GM10266 (cell line): ENCODE measurements around the gene RANBP17.

Experiments used
- DNase-seq: peaks from one replicate; pipeline ENCODE4 v3.0.0; 2012; ENCODE audit errors: extremely low spot score
- TF ChIP-seq, protein P1 (sequence below): IDR thresholded peaks from 2 replicates; pipeline ENCODE4 v1.5.1; 2012; ENCODE audit warnings: mild to moderate bottlenecking, low read depth; ENCODE audit not compliant: control insufficient read depth, insufficient read depth; ENCODE audit errors: missing control alignments

The RANBP17 gene

DNA sequence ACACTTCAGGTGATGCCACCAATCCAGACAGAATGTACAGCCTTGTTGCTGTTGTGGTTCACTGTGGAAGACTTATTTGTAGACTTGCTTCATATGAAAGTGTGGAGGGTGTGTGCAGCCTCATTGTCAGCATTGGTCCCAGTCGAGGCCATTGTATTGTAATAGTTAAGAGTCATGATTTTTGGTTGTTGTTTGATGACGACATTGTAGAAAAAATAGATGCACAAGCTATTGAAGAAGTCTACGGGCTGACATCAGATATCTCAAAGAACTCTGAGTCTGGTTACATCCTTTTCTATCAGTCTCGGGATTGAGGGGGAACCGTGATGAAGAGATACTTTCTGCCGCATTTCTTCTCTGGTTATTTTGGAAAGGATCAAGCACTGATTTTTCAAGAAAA is 390.9 kb downstream of the RANBP17 start:
- TF ChIP-seq, protein P1, sequence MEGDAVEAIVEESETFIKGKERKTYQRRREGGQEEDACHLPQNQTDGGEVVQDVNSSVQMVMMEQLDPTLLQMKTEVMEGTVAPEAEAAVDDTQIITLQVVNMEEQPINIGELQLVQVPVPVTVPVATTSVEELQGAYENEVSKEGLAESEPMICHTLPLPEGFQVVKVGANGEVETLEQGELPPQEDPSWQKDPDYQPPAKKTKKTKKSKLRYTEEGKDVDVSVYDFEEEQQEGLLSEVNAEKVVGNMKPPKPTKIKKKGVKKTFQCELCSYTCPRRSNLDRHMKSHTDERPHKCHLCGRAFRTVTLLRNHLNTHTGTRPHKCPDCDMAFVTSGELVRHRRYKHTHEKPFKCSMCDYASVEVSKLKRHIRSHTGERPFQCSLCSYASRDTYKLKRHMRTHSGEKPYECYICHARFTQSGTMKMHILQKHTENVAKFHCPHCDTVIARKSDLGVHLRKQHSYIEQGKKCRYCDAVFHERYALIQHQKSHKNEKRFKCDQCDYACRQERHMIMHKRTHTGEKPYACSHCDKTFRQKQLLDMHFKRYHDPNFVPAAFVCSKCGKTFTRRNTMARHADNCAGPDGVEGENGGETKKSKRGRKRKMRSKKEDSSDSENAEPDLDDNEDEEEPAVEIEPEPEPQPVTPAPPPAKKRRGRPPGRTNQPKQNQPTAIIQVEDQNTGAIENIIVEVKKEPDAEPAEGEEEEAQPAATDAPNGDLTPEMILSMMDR: no peak
- no peak for DNase-seq

DNA sequence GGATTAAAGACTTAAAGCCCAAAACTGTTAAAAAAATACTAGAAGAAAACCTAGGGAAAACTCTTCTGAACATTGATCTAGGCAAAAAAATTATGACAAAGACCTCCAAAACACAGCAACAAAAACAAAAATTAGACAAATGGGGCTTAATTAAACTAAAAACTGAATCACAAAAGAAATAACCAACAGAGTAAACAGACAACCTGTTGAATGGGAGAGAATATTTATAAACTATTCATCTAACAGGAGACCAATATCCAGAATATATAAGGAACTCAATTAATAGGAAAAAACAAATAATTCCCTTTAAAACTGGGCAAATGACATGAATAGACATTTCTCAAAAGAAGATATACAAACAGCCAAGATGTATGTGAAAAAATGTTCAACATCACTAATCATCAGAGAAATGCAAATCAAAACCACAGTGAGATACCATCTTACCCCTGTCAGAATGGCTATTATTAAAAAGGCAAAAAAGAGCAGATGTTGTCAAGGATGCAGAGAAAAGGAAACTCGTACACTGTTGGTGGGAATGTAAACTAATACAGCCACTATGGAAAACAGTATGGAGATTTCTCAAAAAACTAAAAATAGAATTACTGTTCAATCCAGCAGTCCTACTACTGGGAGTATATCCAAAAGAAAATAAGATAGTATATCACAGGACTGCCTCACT is 397.1 kb downstream of the RANBP17 start:
- TF ChIP-seq, protein P1: no peak
- DNase-seq: no peak

- TF ChIP-seq, protein P1: no peak
- DNase-seq: no peak
Observed at GRCh38 chr5:171261361-171261760, 399.5 kb downstream of the RANBP17 start.

DNA sequence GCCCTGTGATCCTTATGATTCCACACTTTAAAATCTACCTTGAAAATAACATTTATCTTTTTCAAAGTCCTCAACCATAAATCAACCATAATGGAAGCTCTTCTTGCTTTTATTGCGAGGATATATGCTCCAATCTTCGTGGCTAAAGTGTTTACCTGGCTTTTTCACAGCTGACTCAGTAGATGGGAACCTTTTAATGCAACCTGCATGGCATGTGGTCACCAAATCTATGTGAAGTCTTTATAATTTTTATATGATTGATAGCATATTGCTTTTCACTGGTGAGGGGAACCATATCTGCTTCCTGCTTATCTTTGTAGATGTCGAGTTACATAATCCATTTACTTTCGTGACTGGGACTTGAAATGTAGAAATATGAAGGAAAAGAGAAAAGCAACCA is 400.1 kb downstream of the RANBP17 start:
- DNase-seq: no peak
- TF ChIP-seq, protein P1: no peak

DNA sequence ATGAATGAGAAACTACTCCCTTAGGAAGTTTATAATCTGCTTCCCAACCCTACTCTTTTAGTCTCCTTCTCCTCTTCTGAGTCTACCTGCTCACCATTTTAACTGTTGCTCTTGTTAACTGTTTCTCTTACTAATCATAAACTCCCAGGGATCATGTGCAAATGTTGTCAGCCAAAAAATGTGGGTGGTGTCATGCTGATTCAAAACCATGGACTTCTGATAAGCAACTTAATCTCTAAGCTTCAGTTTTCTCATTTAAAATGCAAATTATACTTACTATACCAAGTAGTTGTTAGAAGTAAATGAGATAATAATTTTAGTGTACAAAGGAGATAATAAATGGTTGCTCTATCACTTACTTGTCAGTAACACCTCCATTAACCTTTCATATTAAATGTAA is 401.4 kb downstream of the RANBP17 start:
- TF ChIP-seq, protein P1: no peak
- DNase-seq: no peak

GRCh38 chr5:171264843-171265242 is 403.0 kb downstream of the RANBP17 start:
- TF ChIP-seq, protein P1: no peak
- no peak for DNase-seq

DNA sequence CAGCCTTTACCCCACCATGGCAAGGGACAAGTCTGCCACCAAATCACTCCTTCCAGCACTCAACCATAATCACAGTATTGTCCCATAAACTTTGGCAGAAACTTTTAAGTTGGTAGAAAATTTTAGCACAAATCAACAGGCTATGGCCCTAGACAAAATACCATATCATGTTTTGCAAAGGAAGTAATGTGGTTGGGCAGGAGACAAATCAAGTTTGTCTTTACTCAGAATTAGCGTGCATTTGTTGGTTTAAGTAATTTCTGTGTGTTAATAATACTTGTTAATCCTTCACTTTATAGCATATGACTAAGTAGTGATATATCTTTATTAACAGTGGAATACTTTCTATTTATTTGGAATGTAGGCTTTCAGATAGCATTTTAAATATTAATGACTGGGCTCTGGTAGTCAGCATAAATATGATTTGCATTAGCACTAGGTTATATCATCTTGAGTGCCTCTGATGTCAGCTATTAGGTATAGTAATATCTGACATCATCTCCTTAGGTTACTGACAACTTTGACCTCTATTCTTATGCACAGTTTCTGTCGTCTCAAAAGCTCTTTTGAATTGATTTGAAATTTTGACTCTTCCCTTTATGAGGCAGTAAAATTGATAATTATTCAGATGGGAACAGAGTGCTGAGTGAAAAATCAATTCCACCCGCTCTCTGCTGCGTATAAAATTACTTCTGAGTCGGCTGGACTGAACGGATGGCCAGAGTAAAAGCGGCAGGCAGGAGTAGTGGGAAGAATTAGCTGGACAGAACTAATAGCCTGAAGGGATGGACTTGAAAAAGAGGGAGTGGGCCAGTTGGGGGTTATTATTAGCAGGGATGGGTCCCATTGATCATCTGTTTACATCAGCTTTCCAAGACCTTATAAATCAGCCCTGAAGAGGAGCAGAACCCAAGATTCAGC is 407.1 kb downstream of the RANBP17 start:
- TF ChIP-seq, protein P1: no peak
- no peak for DNase-seq
